HG03439 (cell line): ENCODE data around the gene DLGAP1.

ENCODE experiments used
- ATAC-seq: cut with Tn5 transposase; IDR thresholded peaks from one replicate; pipeline ENCODE4 v1.9.1; 2021; ENCODE audit warnings: mild to moderate bottlenecking, moderate library complexity; ENCODE audit not compliant: unreplicated experiment

The DLGAP1 gene

DNA sequence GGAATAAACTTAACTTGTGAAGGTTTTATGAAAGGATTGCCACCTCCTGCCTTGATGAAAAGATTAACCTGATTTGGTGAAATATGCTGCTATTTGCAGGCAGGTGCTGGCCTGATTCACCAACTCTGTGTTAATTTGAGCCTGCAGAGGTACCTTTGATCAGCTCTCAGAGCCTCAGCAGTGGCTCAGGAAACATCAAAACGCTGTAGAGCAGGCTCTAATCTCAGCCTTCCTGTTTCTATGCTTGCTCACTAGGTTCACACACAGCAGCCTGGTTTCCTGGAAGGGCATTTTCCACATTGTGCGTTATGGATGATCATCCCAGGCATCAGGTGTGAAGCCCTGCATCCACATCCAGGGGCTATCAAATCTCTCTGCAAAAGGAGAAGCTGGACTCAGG lies 988.2 kb downstream of the DLGAP1 start:
- ATAC-seq = no peak

DNA sequence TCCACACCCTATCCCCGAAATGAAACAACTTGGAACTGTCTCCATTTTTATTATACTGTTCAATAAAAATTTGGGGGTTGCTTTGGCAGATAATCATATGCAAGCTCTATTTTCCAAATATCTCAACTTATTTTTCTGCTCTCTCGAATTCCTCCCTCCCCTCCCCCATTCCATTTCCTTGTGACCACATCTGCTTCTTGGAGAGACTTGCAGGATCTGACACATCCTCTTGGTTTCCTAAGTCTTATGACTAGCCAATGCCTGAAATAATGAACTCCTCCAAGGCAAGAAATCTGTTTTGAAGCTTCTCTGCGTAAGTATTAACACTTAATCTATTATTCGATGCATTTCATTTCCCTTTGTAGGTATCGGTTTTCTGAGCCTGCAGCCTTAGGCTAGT lies 989.1 kb downstream of the DLGAP1 start:
- no peak for ATAC-seq

DNA sequence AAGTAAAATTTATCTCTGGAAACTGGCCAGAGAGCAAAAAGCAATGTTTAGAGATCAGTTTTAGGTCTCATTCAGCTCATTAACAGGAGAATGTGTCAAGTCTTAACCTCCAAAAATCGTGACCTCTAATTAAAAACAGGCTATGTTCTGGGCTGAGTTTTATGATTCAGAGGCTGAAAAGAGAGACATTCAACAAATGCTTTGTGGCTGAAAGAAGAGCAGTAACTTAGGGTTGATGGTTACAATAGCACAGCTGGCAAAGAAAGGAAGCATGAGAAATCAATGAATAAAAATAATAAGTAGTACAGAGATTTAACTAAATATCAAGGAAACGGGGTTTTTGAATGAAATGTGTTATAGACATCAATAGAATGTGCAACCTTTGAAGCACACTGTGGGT lies 992.1 kb downstream of the DLGAP1 start:
- ATAC-seq = no peak

DNA sequence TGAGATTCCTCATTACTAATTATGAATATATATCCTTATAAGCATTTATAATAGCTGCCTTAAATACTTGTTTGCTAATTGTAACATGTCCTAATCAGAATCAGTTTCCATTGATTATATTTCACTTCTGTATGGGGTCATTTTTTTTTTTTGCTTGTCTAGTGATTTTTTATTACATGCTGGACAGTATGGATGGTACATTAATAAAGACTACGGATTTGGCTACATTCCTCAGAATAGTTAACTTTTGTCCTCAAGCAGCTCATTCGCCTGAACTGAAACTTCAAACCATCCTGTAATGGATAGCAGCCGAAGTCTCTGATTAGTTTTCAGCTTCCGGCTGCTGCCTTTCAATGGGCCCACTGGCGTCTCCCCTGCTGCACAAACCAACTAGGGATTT lies 993.4 kb downstream of the DLGAP1 start:
- ATAC-seq = no peak

DNA sequence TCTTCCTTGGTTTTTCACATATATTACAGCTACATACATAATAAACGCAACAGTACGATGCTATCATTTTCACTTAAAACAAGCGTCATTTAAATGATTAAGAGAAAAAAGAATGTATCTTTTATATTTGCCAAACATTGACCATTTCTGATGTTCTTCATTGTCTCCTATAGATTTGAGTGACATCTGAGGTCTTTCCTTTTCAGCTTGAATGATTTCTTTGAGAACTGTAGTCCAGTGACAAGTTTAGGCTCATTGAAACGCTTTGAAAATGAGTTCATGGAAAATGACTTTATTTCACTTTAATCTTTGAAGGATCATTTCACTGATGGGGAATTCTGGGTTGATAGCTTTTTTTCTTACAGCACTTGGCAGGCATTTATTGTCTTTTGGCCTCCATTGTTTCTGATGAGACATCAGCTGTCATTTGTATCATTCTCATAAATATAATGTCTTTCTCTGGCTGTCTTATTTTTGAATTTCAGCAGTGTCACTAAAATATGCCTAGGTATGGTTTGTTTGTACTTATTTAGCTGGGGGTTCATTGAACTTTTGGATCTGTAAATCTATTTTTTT lies 994.2 kb downstream of the DLGAP1 start:
- ATAC-seq = no peak

DNA sequence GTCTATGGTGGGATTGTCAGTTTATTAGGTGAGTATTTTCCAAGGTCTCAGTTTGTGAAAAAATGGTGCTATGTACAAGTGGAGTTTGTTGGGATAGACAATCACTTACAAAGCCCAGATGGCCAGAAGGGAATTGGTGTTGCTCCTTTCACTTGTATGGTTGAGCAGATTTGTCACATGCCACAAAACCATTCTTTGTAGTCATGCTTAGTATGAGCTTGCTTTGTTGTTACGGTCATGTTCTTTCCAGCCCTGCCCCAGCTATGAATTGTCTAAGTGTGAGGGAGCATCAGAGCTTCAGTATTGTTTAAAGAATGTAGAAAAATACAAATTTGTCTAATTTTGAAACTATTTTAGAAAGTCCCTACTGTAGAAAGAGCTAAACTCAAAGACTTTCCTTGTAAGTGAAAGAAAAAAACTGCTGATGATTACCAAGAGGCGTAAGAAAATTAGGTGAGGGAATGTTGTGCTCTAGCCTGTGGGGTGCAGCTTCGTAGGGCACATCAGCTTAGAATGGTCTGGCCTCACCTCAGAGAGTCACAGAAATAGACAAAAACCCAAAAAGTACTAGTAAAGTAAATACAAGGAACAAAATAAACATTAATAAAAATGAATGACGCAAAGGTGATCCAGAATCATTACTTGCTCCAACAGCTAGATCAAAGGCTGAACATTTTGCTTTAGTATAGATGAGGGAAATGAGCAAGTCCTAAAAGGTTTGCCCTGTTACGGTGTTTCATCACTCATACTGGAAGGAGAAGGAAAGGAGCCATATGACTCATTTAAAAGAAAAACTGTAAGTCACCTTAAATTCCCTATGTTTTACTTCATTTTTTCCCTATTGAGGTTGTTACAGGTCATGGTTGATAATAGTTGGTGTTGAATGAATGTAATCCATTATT lies 995.9 kb downstream of the DLGAP1 start:
- no peak for ATAC-seq

DNA sequence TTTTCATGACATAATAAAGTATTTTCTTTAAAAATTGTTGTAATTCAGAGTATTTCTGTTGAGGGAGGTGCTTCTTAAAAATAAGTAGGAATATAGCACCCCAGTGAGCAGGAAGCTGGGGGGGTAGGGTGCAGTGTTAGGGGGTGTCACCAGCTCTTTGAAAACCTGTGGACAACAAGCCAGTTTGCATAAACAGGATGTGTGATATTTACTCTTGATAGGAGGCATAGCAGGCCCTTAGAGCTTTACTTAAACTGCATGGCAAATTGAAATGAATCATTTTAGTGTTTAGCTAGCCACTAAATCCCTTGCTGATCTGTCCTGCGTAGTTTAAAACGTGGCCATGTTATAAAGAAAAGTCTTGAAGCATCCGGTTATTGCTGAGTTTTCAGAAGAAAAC lies 996.7 kb downstream of the DLGAP1 start:
- no peak for ATAC-seq

DNA sequence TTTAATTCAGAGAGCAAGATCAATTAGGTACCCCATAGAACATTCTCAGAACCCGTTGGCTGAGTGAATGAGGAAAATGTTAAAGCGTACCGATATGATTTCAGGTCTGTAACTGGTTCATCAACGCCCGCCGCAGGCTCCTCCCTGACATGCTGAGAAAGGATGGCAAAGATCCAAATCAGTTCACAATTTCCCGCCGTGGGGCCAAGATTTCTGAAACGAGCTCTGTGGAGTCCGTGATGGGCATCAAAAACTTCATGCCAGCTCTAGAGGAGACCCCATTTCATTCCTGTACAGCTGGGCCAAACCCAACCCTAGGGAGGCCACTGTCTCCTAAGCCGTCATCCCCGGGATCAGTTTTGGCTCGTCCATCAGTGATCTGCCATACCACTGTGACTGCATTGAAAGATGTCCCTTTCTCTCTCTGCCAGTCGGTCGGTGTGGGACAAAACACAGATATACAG lies 997.8 kb downstream of the DLGAP1 start:
- no peak for ATAC-seq

DNA sequence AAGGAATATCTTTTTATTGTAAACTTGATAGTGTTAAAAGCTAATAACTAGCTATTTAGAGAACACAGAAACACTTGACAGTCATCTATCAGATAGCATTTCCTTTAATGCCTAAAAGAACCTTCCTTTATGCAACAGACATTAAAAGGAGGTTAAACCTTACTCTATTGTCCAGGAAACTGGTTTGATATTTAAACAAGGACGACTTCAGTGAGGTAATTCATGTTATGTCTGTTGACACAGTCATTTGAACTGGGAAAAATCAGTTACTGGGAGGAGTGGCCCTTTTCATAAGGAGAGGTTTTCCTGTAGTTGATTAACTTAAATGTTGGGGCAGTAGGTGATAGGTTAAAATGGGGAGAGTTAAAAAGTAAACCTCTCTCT lies 998.4 kb downstream of the DLGAP1 start:
- ATAC-seq = no peak

DNA sequence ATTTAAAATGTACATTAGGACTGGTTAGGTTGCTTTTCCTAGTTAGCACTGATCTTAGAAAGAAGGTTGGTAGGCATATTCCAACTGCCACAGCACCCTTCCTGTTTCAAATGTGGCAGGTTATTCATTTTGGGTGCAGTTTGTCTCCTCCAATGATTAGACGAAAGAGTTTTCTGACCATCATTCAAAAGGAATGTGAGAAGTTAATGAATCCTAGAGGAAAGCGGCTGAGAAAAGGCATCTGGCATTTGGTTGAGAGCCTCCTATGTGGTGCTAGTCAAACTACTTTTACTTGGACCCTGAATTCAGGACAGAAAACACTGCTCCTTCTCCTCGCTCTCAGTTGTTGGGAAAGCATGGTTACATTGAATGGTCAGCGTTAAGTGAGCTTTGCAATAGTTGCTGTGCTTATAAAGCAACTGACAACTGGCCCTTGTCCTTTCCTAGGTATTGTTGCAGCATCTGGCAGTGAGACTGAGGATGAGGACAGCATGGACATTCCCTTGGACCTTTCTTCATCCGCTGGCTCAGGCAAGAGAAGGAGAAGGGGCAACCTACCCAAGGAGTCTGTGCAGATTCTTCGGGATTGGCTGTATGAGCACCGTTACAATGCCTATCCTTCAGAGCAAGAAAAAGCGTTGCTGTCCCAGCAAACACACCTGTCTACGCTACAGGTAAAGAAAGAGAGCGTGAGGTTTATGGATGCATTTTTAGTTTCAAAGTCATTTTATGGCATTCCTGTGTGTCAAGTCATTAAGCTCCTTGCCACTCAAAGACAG lies 999.0 kb downstream of the DLGAP1 start:
- ATAC-seq = no peak

DNA sequence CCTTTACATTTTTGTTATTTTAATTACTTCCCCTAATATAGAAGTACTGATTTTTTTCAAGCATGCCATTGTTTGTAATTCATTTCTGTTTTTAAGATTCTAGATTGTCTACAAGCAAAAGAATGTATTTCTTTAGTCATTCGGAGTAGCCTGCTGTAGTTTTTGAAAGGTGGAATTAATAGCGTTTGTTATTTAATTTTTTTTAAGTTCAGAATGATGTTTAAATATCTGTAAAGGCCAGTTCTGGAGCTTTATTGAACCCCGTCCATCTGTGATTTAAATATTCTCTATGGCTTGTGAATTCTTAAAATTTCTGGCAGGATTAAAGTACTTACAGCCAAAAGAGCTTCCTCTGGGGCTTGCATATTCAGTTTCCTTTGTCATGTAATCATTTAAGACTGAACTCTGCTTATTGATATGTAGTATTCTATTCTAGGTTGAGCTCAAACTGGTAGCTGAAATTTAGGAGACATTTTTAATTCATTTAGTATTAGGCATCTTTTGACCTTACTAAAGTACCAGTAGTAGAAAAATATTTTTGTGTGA lies 999.9 kb downstream of the DLGAP1 start:
- ATAC-seq = no peak

DNA sequence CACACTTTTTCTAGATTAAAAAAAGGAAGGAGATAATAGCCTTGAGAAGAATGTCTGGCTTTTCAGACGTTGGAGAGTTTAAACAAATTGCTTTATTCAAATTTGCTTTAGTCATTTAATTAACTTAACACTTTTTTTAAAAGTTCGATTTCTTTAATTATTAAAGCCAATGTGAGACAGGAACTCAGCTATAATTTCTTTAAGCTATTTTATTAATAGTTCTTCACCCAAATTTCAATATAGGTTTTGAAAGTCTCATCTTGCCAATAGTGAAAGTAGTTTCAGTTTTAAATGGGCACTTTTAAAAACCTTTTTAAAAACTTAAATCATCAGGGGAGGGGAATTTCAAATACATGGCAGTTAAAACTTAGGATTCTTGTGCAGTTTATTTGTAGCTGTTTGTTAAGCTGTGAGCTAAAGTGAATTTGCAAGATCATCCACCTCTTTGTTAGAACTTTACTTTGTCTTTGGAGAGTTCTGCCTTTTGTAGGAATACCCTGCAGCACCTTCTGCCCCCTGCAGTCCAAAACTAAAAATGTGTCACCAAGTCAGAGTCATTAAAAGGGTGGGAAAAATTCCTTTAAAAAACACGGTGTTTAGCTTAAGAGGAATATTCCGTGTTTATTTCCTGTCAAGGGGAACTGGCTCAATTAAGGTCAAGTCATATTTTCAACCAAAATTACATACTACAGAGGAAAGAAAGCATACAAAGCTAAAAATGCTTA lies 1000.6 kb downstream of the DLGAP1 start:
- no peak for ATAC-seq

DNA sequence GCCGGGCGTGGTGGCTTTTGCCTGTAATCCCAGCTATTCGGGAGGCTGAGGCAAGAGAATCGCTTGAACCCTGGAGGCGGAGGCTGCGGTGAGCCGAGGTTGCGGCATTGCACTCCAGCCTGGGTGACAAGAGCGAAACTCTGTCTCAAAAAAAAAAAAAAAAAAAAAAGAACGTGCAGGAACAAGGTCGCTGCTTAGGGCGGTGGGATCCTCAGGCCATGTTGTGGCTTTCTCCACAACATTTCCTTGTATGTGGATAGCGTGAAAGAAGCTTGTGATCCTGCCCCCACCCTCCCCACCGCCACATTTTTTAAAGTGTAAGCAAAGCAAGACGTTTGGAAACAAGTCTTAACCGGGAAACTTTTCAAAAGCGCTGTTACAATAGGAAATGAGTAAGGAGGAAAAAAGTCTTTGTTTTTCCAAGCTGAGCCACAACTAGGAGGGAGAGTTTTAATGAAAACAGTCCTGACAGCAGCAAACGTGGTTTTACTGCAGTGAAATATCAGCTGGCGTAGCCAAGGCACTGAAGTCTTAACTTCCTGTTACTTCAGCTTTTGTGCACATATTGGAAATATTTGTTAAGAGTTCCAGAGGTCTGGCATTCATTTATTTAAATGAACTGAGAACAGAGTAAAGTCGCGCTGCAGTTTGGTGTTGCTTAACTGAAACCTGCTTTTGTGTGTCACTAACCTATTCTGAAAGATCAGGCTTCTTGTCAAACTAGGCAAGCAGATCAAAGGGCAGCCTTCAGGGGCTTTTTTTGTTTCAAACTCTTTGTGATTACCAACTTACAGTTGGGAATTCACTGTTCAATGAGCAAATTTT lies 1001.4 kb downstream of the DLGAP1 start:
- ATAC-seq = no peak

DNA sequence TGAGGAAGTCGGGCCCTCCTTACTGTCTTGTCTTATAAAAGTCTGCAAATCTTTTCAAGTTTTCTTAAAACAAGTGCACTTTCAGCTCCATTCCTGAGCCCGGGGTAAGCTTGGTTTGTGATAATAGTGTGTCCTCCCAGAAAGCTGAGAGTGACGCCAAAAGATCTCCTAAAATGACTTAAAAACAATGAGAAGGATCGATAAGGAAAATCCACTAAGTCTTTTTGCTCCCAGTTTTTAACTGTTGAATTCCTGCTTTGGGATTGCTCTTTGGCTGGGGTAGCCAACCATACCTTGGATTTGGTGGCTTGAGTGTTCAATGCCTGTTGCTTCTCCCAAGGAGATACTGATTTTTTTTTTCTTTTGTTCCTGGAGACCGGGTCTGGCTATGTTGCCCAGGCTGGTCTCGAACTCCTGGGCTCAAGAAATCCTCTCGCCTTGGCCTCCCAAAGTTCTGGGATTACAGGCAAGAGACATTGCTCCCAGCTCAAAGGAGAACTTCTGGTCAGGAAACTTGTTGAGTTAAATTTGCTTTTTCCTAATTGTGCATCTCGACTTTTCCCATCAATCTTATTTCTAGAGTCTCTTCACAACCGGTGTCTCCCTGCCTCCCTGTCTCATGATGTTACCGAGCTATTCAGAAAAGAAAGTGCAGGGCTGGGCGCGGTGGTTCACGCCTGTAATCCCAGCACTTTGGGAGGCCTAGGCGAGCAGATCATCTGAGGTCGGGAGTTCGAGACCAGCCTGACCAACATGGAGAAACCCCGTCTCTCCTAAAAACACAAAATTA lies 1002.2 kb downstream of the DLGAP1 start:
- ATAC-seq = no peak

DNA sequence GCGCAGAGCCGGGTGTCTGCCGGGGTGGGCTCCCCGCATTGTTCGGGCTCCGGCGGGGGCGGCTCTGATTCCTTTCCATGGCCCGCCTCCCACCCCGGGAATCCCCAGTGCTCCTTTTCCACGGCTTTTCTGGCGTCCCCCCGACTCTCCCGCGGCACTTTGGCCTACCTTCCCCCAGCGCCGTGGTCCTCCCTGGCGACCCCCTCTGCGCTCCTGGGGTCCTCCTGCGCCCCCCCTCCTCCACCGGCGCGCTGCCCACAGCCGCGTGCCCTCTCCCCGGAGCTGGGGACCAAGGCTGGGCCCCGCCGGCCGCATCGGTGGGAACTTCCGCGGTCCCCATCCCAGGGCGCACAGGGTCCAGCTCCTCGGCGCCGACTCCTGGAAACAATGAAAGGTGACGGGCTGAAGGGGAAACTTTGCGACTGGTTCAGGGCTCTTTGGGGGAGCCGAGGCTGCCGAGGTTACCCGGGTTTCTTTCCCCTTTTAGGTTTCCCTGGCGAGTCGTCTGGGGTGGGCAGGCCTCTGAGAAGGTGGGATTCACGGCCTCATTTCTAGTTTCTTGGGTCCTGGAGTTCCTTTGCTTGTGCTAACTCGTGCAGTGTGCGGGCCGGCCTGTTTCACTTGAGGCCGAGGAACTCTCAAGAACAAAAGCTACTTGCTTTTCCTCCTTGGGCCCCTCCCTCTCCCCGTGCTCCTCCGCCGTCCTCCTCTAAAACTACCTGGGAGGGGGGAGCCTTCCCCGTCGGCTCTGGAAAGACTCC lies 1002.9 kb downstream of the DLGAP1 start:
- no peak for ATAC-seq

DNA sequence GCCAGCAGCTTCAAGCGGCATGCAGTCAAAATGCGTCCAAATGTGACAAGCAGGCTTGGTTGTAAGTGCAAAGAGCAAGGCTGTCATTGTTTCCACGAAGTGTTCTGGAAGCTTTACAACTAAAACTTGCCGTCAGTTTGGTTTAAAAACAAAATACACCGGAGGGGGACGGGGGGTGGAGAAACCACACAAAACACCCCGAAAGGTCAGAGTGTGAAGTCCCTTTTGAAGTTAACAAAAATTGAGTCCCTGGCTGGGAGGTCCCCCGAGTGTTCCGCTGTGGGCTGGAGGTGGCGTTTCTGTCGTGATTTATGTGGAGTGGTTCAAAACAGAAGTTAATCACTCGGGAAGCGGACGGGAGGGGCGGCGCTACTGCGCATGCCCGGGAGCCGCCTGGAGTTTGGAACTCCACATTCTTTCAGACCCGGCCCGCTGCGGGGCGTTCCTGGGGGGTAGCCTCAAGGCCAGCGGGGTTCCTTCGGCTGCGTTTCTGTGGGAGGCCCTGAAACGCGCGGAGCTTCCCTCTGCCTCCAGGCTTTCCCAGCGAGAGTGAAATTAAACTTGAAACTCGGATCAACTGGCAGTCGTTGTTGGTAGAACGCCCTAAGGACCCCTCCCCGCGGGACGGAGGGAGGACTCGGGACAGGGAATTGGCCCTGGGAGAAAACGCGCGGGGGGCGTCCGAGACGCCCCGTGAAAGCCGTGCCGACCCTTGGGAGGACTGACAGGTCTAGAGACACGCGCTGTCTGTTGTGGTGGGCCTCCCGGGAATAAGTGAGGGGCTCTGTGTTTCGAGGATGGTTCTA lies 1003.7 kb downstream of the DLGAP1 start:
- ATAC-seq = no peak

DNA sequence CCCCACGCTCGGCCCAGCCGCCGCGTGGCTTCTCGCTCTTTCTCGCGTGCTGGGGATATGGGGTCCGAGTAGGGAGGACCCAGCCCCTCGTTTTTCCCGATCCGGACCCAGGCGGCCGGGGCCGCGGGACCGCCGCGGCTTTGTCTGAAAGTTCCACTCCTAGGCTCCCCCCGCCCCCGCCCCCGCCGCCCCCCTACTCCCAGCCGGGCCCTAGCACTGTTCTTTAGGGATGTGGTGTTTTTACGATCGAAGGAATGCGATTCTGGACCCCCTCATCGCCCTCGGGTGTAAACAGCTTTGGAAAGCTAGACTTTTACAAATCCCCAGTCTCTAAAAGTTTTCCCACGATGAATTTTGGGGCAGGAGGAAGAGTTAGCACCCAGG lies 1004.3 kb downstream of the DLGAP1 start:
- no peak for ATAC-seq
